Suprapubic skin (tissue), 4 donors: ENCODE results near the gene LRRC4. TPM values are rescaled to one million over a fixed set of nuclear protein-coding genes. Genes with fewer than 3 reads are reported as not detected.
A peak's percentile ranks its signal among the peaks of the same experiment; 100 is the strongest.

Source experiments
- DNase-seq, 2 donors: peaks; one replicate each; pipeline ENCODE4 v3.0.0-alpha.2; 2019; ENCODE audit warnings: low spot score in 2 of 2
- H3K27ac ChIP-seq: fragments of 200-600 bp; sonication (generic); one replicate; pipeline ENCODE4 v1.5.1; 2019
- H3K27me3 ChIP-seq: fragments of 200-600 bp; sonication (generic); one replicate; pipeline ENCODE4 v1.5.1; 2019
- H3K36me3 ChIP-seq: fragments of 200-600 bp; sonication (generic); one replicate; pipeline ENCODE4 v1.5.1; 2019
- H3K4me1 ChIP-seq: fragments of 200-600 bp; sonication (generic); one replicate; pipeline ENCODE4 v1.5.1; 2019
- H3K4me3 ChIP-seq: fragments of 200-600 bp; sonication (generic); one replicate; pipeline ENCODE4 v1.5.1; 2019; ENCODE audit warnings: mild to moderate bottlenecking
- H3K9me3 ChIP-seq: fragments of 200-600 bp; sonication (generic); one replicate; pipeline ENCODE4 v1.5.1; 2019
- CTCF ChIP-seq, 2 donors: fragments of 200-600 bp in 1 of 2; fragments of 450-650 bp in 1 of 2; sonication (generic) in 1 of 2; IDR thresholded peaks; one replicate each; pipeline ENCODE4 v1.5.1; 2016 to 2019; ENCODE audit warnings: antibody characterized with exemption in 2 of 2, mild to moderate bottlenecking in 1 of 2, moderate library complexity in 1 of 2
- EP300 ChIP-seq: sonication (generic); formaldehyde crosslinking; IDR thresholded peaks from one replicate; pipeline ENCODE4 v1.6.1; 2017; ENCODE audit warnings: antibody characterized with exemption
- POLR2A ChIP-seq, 2 donors: fragments of 450-650 bp; IDR thresholded peaks; one replicate each; pipeline ENCODE4 v1.6.1; 2017; ENCODE audit warnings: antibody characterized with exemption in 2 of 2, mild to moderate bottlenecking in 2 of 2, moderate library complexity in 2 of 2
- POLR2AphosphoS5 ChIP-seq, 3 donors: sonication (generic); formaldehyde crosslinking; IDR thresholded peaks; one replicate each; pipeline ENCODE4 v1.6.1; 2017; ENCODE audit warnings: antibody characterized with exemption in 3 of 3
- WGBS: methylation state at CpG from one replicate; pipeline ENCODE4 v1.1.5; 2018; 5-methylcytosine and 5-hydroxymethylcytosine counted together
- total RNA-seq, 4 donors: library from RNA; depleted of rRNA; stranded (reverse); fragments of >200 nt; gene quantifications; one replicate each; pipeline ENCODE4 v1.1.0, GENCODE V29; 2016

LRRC4 gene
- under 1 TPM in 3 of 4 donors, not detected in 1; 0.16 to 0.57 (median 0.21) TPM for total RNA-seq

- Histone ChIP-seq H3K9me3 (no peaks in the 10 kb centered on the region), H3K36me3 (no peaks in the 10 kb centered on the region), H3K27ac (no peak within 1 kb of the TSS), H3K4me1 (peaks cover 25% of the 10 kb centered on the region), H3K4me3 (peak within 1 kb of the TSS; percentile 60), H3K27me3 (peaks cover 24% of the 10 kb centered on the region)
- WGBS: 20% methylated on average over 31 of the region's 87 CpGs
- DNase-seq: no peak
- TF ChIP-seq CTCF (IDR thresholded peaks at IDR 0.05) (no peak), POLR2AphosphoS5 (IDR thresholded peaks at IDR 0.05) (no peak), EP300 (no peak), POLR2A (IDR thresholded peaks at IDR 0.05) (no peak)
These were observed at the start of gene LRRC4 for GRCh38 chr7:128030654-128031611. LRRC4 (minus strand) TSS chr7:128031437; CDS start chr7:128030640, 797 bp downstream.

- H3K4me1 ChIP-seq: no peaks in the 10 kb centered on the region
- H3K27ac ChIP-seq: no peak overlapping the region
- H3K27me3 ChIP-seq: no peaks in the 10 kb centered on the region
- 94% methylated on average over 7 of the region's 7 CpGs for WGBS
- H3K4me3 ChIP-seq: no peak overlapping the region
- TF ChIP-seq CTCF (IDR thresholded peaks at IDR 0.05) (no peak), EP300 (no peak), POLR2A (IDR thresholded peaks at IDR 0.05) (no peak), POLR2AphosphoS5 (IDR thresholded peaks at IDR 0.05) (no peak)
- no peaks in the 10 kb centered on the region for H3K9me3 ChIP-seq
- DNase-seq: no peak
- H3K36me3 ChIP-seq: peaks cover 59% of the 10 kb centered on the region
These were observed 48.9 kb upstream of the LRRC4 start for GRCh38 chr7:128080169-128080568.

- Histone ChIP-seq H3K27me3 (no peaks in the 10 kb centered on the region), H3K36me3 (peaks cover 51% of the 10 kb centered on the region), H3K4me3 (no peak overlapping the region), H3K4me1 (no peaks in the 10 kb centered on the region), H3K27ac (no peak overlapping the region), H3K9me3 (no peaks in the 10 kb centered on the region)
- no peak for TF ChIP-seq CTCF (IDR thresholded peaks at IDR 0.05)
- TF ChIP-seq EP300: no peak
- WGBS: 100% methylated on average over 2 of the region's 3 CpGs
- no peak for DNase-seq
These were observed 47.1 kb upstream of the LRRC4 start for GRCh38 chr7:128078309-128078708.

GRCh38 chr7:128076796-128077271 lies 45.6 kb upstream of the LRRC4 start:
- Histone ChIP-seq H3K27ac (no peak overlapping the region), H3K9me3 (no peaks in the 10 kb centered on the region), H3K4me1 (no peaks in the 10 kb centered on the region), H3K27me3 (no peaks in the 10 kb centered on the region), H3K36me3 (peaks cover 39% of the 10 kb centered on the region), H3K4me3 (no peak overlapping the region)
- TF ChIP-seq POLR2A (IDR thresholded peaks at IDR 0.05): no peak
- TF ChIP-seq CTCF (IDR thresholded peaks at IDR 0.05): no peak
- TF ChIP-seq POLR2AphosphoS5 (IDR thresholded peaks at IDR 0.05): no peak
- TF ChIP-seq EP300: no peak
- DNase-seq: no peak
- WGBS: 43% methylated on average over 7 of the region's 7 CpGs

- no peak for DNase-seq
- Histone ChIP-seq H3K27ac (no peak overlapping the region), H3K36me3 (peaks cover 34% of the 10 kb centered on the region), H3K4me1 (no peaks in the 10 kb centered on the region), H3K27me3 (no peaks in the 10 kb centered on the region), H3K4me3 (no peak overlapping the region), H3K9me3 (no peaks in the 10 kb centered on the region)
- TF ChIP-seq CTCF (IDR thresholded peaks at IDR 0.05) (no peak), POLR2A (IDR thresholded peaks at IDR 0.05) (no peak), EP300 (no peak), POLR2AphosphoS5 (IDR thresholded peaks at IDR 0.05) (no peak)
- WGBS: 73% methylated on average over 8 of the region's 8 CpGs
These were observed 45.1 kb upstream of the LRRC4 start for GRCh38 chr7:128076196-128076795.
